Stimulated activated CD4-positive, alpha-beta T cell treated with anti-CD3 and anti-CD28 coated beads, TNF-alpha, amount 100 ng/mL, for 24 hours (primary cell): ENCODE data around the gene SLC35B2.
A peak's percentile ranks its signal among the peaks of the same experiment; 100 is the strongest.

Experiments used
- DNase-seq, 3 experiments: peaks; one replicate each; pipeline ENCODE4 v3.0.0-alpha.2; 2020; ENCODE audit warnings: low read depth in 3 of 3

The SLC35B2 gene

GRCh38 chr6:44267252-44267651 is 9.9 kb upstream of the SLC35B2 start:
- no peak for DNase-seq

- no peak for DNase-seq
Observed at GRCh38 chr6:44266347-44266746, 9.0 kb upstream of the SLC35B2 start.

- DNase-seq = no peak
Observed at GRCh38 chr6:44265722-44266233, 8.4 kb upstream of the SLC35B2 start.

GRCh38 chr6:44265007-44265721 is 7.8 kb upstream of the SLC35B2 start, which contains the start of gene NFKBIE:
NFKBIE (minus strand) TSS chr6:44265551; CDS start chr6:44265346, 205 bp downstream.
- DNase-seq = peak; percentile 92 to 95 (median 95)

- DNase-seq = no peak
Observed at GRCh38 chr6:44264154-44265006, 7.1 kb upstream of the SLC35B2 start.

- no peak for DNase-seq
Observed at GRCh38 chr6:44263354-44264100, 6.2 kb upstream of the SLC35B2 start.

GRCh38 chr6:44262467-44263353 is 5.4 kb upstream of the SLC35B2 start:
- DNase-seq = no peak

- no peak for DNase-seq
Observed at GRCh38 chr6:44261581-44261980, 4.3 kb upstream of the SLC35B2 start.

- DNase-seq = no peak
Observed at GRCh38 chr6:44260451-44261297, 3.3 kb upstream of the SLC35B2 start.

GRCh38 chr6:44260011-44260410 is 2.7 kb upstream of the SLC35B2 start:
- DNase-seq = no peak

- no peak for DNase-seq
Observed at GRCh38 chr6:44258921-44259320, 1.6 kb upstream of the SLC35B2 start.

- DNase-seq = no peak
Observed at GRCh38 chr6:44258325-44258863, 1.1 kb upstream of the SLC35B2 start.

GRCh38 chr6:44257753-44258324 is 511 bp upstream of the SLC35B2 start:
- no peak for DNase-seq

GRCh38 chr6:44256775-44257024 is 628 bp downstream of the SLC35B2 start:
- no peak for DNase-seq

- no peak for DNase-seq
Observed at GRCh38 chr6:44255871-44256774, 1.2 kb downstream of the SLC35B2 start.

- DNase-seq = peak in 1 of 3 experiments; percentile 48
Observed at GRCh38 chr6:44255105-44255808, 2.1 kb downstream of the SLC35B2 start.

GRCh38 chr6:44254191-44255104 is 2.9 kb downstream of the SLC35B2 start:
- DNase-seq = peak in 1 of 3 experiments; percentile 38
